Keratinocyte (primary cell): ENCODE measurements around the gene MRPS27.

Experiments
- CTCF ChIP-seq, 3 experiments: IDR thresholded peaks in 1 of 3; conservative IDR thresholded peaks in 1 of 3; optimal IDR thresholded peaks in 1 of 3; 2 replicates in 2 of 3; 3 replicates in 1 of 3; pipeline versions ENCODE3 to v1.5.1; 2011; ENCODE audit warnings: low read length in 3 of 3, mild to moderate bottlenecking in 3 of 3, moderate library complexity in 2 of 3, control low read depth in 1 of 3, inconsistent platforms in 1 of 3; ENCODE audit not compliant: insufficient read depth in 2 of 3; ENCODE audit errors: extremely low read depth in 1 of 3
- EZH2 ChIP-seq: IDR thresholded peaks from one replicate; pipeline ENCODE4 v1.6.1; 2012; ENCODE audit warnings: inconsistent platforms, mild to moderate bottlenecking, low read length, moderate library complexity

DNA sequence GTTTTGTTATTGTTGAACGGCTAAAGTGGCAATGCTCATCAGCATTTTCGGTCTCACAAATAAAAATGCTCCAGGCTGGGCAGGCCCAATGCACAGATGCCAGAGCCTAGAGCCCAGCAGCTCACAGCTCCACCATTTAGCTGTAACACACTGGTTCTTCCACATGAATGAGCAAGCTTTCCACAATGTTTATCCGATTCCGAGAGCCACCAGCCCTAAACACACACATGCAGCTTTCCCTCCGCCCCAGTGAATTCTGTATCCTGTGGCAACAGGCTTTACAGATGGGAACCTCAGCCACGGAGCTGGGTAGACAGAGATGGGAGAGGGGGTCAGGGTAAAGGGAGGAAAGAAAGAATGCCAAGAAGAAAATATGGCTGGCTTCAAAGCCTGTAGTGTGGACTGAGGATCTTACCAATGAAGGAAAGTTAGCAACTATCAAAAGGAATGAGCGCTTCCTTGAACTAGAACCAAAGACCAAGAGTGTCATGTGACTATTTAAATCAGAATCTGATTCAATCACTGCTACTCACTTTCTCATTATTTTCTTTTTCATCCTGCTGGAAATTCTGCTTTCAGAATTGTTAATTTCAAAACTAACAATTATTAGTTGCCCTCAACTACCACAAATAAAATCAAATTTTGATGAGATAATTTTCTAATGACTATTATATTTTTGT, 77.1 kb downstream of the MRPS27 start:
- TF ChIP-seq CTCF (optimal IDR thresholded peaks at IDR 0.05 in 1 of 3, IDR thresholded peaks at IDR 0.05 in 1 of 3, conservative IDR thresholded peaks at IDR 0.05 in 1 of 3; ENCODE audit: extremely low read depth in 1 of 3, insufficient read depth in 2 of 3, low read length in 3 of 3) (no peak), EZH2 (no peak)
